Measurements from ENCODE around the gene SH3RF3. TPM values are rescaled to one million over a fixed set of nuclear protein-coding genes. Genes with fewer than 3 reads are reported as not detected.

Gene SH3RF3
- total RNA-seq, 1 experiment from 2014 or later, result 4.9 TPM

DNA sequence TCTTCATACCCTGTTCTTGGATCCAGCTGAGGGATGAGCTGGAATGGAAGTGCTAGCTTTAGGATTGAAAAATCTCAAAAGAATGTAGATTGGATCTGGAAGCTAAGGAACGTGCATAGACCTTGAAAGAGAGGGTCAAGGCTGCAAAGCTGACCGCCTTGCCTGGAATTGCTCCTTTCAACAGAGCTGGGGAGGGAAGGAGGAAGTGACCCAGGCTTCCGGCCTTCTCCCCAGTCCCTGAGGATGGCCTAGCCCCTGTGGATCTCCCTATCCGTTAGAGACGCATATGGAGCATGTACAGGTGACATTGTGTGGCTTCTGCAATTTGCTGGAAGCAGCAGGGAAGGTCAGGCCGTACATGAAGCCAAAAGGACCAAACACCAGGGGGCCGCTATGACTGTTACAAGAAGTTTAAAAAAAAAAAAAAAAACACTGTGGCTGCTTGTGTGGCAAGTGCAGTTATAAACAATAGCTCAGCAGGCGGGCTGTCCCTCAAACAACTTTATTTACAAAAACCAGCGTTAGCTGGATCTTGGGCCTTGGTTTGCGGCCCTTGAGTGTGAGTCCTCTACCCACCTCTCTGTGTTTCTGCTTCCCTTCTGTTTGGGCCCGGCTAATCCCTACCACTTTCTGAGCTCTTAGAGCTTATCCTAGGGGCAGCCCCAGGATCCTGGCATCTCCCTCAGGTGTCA, 257.1 kb downstream of the SH3RF3 start:
- TF ChIP-seq, protein P1, sequence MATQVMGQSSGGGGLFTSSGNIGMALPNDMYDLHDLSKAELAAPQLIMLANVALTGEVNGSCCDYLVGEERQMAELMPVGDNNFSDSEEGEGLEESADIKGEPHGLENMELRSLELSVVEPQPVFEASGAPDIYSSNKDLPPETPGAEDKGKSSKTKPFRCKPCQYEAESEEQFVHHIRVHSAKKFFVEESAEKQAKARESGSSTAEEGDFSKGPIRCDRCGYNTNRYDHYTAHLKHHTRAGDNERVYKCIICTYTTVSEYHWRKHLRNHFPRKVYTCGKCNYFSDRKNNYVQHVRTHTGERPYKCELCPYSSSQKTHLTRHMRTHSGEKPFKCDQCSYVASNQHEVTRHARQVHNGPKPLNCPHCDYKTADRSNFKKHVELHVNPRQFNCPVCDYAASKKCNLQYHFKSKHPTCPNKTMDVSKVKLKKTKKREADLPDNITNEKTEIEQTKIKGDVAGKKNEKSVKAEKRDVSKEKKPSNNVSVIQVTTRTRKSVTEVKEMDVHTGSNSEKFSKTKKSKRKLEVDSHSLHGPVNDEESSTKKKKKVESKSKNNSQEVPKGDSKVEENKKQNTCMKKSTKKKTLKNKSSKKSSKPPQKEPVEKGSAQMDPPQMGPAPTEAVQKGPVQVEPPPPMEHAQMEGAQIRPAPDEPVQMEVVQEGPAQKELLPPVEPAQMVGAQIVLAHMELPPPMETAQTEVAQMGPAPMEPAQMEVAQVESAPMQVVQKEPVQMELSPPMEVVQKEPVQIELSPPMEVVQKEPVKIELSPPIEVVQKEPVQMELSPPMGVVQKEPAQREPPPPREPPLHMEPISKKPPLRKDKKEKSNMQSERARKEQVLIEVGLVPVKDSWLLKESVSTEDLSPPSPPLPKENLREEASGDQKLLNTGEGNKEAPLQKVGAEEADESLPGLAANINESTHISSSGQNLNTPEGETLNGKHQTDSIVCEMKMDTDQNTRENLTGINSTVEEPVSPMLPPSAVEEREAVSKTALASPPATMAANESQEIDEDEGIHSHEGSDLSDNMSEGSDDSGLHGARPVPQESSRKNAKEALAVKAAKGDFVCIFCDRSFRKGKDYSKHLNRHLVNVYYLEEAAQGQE (IDR thresholded peaks at IDR 0.05; ENCODE audit: insufficient read depth in 1 of 2, low read depth in 2 of 2, low read length in 1 of 2), result no peak
- in situ Hi-C loops (cut with HindIII; ENCODE audit: low pct_unique_long_range_greater_than_20kb, low sequenced_read_pairs) (no loop called here), intact Hi-C loops (cut with micrococcal nuclease; ENCODE audit: unreplicated experiment) (no loop called here)
- no peak for ATAC-seq
- BruUV-seq (replicated peaks), result no TSS peak
- no peaks in the 10 kb centered on the region for H3K4me1 ChIP-seq (ENCODE audit: control insufficient read depth, insufficient read depth, low read length)
- H3K9me3 ChIP-seq (ENCODE audit: control insufficient read depth, insufficient read depth, low read depth, low read length), result no peaks in the 10 kb centered on the region
- no peaks in the 10 kb centered on the region for H3K36me3 ChIP-seq (ENCODE audit: control insufficient read depth, insufficient read depth, low read length)
- H3K4me3 ChIP-seq (ENCODE audit: low read depth in 2 of 2, low read length in 2 of 2), result no peak overlapping the region
- no peak for DNase-seq (ENCODE audit: low read depth, low spot score)
- ChIA-PET POLR2A (no interaction called here), CTCF (interaction anchor here (0.6 kb wide), 1 partner anchor 104 kb away, joined by 3 read pairs; no protein-coding TSS in a partner anchor)
- no peaks in the 10 kb centered on the region for H3K27me3 ChIP-seq (ENCODE audit: control insufficient read depth, insufficient read depth, low read length)
- no peak overlapping the region for H3K27ac ChIP-seq (ENCODE audit: low read length)

DNA sequence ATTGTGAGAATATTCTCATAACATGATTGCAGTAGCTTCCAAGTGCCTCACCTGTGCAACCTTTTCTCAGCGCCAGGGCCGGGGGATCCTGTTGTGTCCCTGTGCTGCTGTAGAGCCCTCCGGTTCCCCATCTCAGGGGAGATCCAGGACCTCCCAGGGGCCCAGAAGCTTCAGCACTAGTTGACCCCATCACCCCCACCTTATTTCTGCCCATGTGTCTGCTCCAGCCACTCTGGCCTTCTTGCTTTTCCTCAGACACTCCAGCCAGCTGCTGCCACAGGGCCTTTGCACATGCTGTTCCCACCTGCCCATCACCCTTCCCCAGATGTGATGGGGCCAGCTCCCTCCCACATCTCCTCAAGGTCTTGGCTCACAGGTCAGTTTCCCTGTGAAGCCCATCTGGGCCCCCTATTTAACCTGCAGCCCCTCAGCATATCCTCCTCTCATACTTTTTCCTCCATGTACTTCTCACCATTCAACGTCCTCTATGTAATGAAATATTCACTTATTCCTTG, 258.3 kb downstream of the SH3RF3 start:
- ChIA-PET CTCF (no interaction called here), POLR2A (no interaction called here)
- in situ Hi-C loops (cut with HindIII; ENCODE audit: low pct_unique_long_range_greater_than_20kb, low sequenced_read_pairs) (no loop called here), intact Hi-C loops (cut with micrococcal nuclease; ENCODE audit: unreplicated experiment) (no loop called here)
- BruUV-seq (replicated peaks), result no TSS peak
- no peak for ATAC-seq
- TF ChIP-seq, protein P2, sequence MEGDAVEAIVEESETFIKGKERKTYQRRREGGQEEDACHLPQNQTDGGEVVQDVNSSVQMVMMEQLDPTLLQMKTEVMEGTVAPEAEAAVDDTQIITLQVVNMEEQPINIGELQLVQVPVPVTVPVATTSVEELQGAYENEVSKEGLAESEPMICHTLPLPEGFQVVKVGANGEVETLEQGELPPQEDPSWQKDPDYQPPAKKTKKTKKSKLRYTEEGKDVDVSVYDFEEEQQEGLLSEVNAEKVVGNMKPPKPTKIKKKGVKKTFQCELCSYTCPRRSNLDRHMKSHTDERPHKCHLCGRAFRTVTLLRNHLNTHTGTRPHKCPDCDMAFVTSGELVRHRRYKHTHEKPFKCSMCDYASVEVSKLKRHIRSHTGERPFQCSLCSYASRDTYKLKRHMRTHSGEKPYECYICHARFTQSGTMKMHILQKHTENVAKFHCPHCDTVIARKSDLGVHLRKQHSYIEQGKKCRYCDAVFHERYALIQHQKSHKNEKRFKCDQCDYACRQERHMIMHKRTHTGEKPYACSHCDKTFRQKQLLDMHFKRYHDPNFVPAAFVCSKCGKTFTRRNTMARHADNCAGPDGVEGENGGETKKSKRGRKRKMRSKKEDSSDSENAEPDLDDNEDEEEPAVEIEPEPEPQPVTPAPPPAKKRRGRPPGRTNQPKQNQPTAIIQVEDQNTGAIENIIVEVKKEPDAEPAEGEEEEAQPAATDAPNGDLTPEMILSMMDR (IDR thresholded peaks at IDR 0.05), result no peak
- TF ChIP-seq, protein P1 (IDR thresholded peaks at IDR 0.05; ENCODE audit: insufficient read depth in 1 of 2, low read depth in 2 of 2, low read length in 1 of 2), result no peak
- TF ChIP-seq SIN3A (IDR thresholded peaks at IDR 0.05; ENCODE audit: borderline replicate concordance, insufficient read depth, low read depth, low read length) (no peak), POLR2AphosphoS5 (IDR thresholded peaks at IDR 0.05; ENCODE audit: low read depth, low read length) (no peak), TCF7L2 (IDR thresholded peaks at IDR 0.05; ENCODE audit: low read depth, low read length) (no peak)
- Histone ChIP-seq H3K4me1 (ENCODE audit: control insufficient read depth, insufficient read depth, low read length) (no peaks in the 10 kb centered on the region), H3K27me3 (ENCODE audit: control insufficient read depth, insufficient read depth, low read length) (no peaks in the 10 kb centered on the region), H3K27ac (ENCODE audit: low read length) (no peak overlapping the region), H3K9me3 (ENCODE audit: control insufficient read depth, insufficient read depth, low read depth, low read length) (no peaks in the 10 kb centered on the region), H3K36me3 (ENCODE audit: control insufficient read depth, insufficient read depth, low read length) (no peaks in the 10 kb centered on the region), H3K4me3 (ENCODE audit: low read depth in 2 of 2, low read length in 2 of 2) (no peak overlapping the region)
- DNase-seq (ENCODE audit: low read depth, low spot score), result no peak

Data from Panc1 (cell line).